ENCODE results near the gene IL1RN. TPM values are rescaled to one million over a fixed set of nuclear protein-coding genes. Genes with fewer than 3 reads are reported as not detected.

The IL1RN gene
- total RNA-seq, 1 donor, result not detected

DNA sequence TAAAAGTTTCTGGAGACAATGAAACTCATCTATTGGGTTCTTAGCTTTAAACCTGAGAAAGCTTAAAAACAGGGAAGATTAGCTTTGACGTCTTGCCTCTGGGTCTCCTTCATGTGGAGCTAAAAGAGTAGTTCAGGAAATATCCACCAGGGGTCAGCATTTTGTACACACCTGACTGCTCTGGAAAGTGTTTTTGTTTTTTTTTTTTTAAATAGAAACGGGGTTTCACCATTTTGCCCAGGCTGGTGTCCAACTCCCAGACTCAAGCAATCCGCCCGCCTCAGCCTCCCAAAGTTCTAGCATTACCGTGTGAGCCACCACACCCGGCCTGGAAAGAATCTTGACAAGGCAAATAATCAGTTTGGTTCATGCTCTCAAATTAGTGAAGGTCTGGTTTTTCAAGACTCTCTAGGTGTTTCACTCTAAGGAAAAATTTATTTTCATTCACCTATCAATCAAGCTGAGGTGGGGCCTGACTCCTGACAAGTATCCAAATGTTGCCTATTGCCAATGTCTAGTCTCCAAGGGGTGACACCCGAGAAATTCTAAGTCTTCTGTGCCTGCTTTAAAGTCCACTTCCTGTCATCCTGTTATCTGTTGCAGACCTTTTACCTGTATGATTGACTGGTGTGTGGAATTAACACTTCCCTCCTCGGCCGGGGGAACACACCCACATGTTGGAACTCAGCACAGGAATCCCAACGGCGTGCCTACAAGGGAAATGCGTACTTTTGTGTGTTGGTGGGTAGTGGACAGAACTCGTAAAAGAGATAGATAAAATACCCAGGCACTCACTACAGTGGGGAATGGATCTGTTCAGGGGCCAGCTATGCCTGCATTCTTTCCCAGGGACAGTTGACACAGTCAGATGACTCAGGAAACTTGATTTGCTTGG lies 11.3 kb downstream of the IL1RN start:
- Histone ChIP-seq H3K27ac (ENCODE audit: low read depth, low read length) (no peak overlapping the region), H3K27me3 (ENCODE audit: insufficient read depth, low read length) (peaks cover 2% of the 10 kb centered on the region), H3K79me2 (ENCODE audit: insufficient read depth, low read length) (no peaks in the 10 kb centered on the region), H2AFZ (ENCODE audit: low read length) (no peak overlapping the region), H3K36me3 (ENCODE audit: insufficient read depth, low read length) (no peaks in the 10 kb centered on the region), H3K4me3 (ENCODE audit: insufficient read depth, low read length) (no peak overlapping the region), H3K9me3 (ENCODE audit: low read depth, low read length) (no peaks in the 10 kb centered on the region), H3K4me1 (ENCODE audit: insufficient read depth, low read length) (no peaks in the 10 kb centered on the region), H3K4me2 (ENCODE audit: insufficient read depth, low read length) (no peak overlapping the region), H4K20me1 (ENCODE audit: insufficient read depth, low read length) (no peaks in the 10 kb centered on the region)
- DNase-seq (ENCODE audit: insufficient read length, low spot score, missing footprints), result peak; percentile 72
- TF ChIP-seq, protein P1, sequence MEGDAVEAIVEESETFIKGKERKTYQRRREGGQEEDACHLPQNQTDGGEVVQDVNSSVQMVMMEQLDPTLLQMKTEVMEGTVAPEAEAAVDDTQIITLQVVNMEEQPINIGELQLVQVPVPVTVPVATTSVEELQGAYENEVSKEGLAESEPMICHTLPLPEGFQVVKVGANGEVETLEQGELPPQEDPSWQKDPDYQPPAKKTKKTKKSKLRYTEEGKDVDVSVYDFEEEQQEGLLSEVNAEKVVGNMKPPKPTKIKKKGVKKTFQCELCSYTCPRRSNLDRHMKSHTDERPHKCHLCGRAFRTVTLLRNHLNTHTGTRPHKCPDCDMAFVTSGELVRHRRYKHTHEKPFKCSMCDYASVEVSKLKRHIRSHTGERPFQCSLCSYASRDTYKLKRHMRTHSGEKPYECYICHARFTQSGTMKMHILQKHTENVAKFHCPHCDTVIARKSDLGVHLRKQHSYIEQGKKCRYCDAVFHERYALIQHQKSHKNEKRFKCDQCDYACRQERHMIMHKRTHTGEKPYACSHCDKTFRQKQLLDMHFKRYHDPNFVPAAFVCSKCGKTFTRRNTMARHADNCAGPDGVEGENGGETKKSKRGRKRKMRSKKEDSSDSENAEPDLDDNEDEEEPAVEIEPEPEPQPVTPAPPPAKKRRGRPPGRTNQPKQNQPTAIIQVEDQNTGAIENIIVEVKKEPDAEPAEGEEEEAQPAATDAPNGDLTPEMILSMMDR (IDR thresholded peaks at IDR 0.05; ENCODE audit: extremely low read depth, low read depth, low read length), result peak; percentile 72

DNA sequence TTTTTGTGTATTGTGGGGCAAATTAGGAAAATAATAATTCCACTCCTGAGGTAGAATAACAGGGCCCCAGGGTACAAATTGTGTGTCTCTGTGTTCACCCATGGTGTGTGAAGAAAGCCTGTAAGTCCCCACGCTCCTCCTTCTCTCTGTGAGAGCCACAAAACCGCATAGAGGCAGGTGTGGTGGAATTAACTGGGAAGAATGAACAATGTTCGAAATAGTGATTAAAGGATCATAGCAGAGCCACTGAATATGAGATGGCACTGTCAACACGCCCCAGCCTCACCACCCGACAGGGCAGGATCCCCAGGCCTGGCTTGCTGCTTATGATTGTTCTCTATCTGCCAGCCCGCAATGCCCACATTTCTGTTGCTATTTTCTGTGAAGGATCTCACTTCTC lies 14.1 kb downstream of the IL1RN start:
- no peak overlapping the region for H3K4me2 ChIP-seq (ENCODE audit: insufficient read depth, low read length)
- H3K79me2 ChIP-seq (ENCODE audit: insufficient read depth, low read length), result no peaks in the 10 kb centered on the region
- no peak overlapping the region for H3K4me3 ChIP-seq (ENCODE audit: insufficient read depth, low read length)
- peaks cover 2% of the 10 kb centered on the region for H3K27me3 ChIP-seq (ENCODE audit: insufficient read depth, low read length)
- H2AFZ ChIP-seq (ENCODE audit: low read length), result no peak overlapping the region
- H4K20me1 ChIP-seq (ENCODE audit: insufficient read depth, low read length), result no peaks in the 10 kb centered on the region
- no peaks in the 10 kb centered on the region for H3K4me1 ChIP-seq (ENCODE audit: insufficient read depth, low read length)
- H3K36me3 ChIP-seq (ENCODE audit: insufficient read depth, low read length), result no peaks in the 10 kb centered on the region
- H3K9me3 ChIP-seq (ENCODE audit: low read depth, low read length), result no peaks in the 10 kb centered on the region
- H3K27ac ChIP-seq (ENCODE audit: low read depth, low read length), result no peak overlapping the region
- TF ChIP-seq, protein P1 (IDR thresholded peaks at IDR 0.05; ENCODE audit: extremely low read depth, low read depth, low read length), result no peak
- DNase-seq (ENCODE audit: insufficient read length, low spot score, missing footprints), result no peak

DNA sequence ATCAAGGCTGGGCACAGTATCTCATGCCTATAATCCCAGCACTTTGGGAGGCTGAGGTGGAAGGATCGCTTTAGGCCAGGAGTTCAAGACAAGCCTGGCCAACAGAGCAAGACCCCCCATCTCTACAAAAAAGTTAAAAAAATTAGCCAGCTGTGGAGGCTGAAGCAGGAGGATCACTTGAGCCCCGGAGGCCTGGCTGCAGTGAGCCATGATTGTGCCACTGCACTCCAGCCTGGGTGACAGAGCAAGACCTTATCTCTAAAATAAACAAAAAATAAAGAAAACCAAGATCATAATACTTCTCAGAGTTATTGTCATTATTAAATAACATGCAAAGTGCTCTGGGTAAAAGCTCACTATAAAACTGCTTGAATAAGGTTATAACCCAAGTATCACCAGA lies 14.9 kb downstream of the IL1RN start:
- Histone ChIP-seq H2AFZ (ENCODE audit: low read length) (no peak overlapping the region), H4K20me1 (ENCODE audit: insufficient read depth, low read length) (no peaks in the 10 kb centered on the region), H3K27ac (ENCODE audit: low read depth, low read length) (no peak overlapping the region), H3K27me3 (ENCODE audit: insufficient read depth, low read length) (peaks cover 2% of the 10 kb centered on the region), H3K9me3 (ENCODE audit: low read depth, low read length) (no peaks in the 10 kb centered on the region), H3K79me2 (ENCODE audit: insufficient read depth, low read length) (no peaks in the 10 kb centered on the region), H3K4me3 (ENCODE audit: insufficient read depth, low read length) (no peak overlapping the region), H3K4me2 (ENCODE audit: insufficient read depth, low read length) (no peak overlapping the region), H3K4me1 (ENCODE audit: insufficient read depth, low read length) (no peaks in the 10 kb centered on the region), H3K36me3 (ENCODE audit: insufficient read depth, low read length) (no peaks in the 10 kb centered on the region)
- TF ChIP-seq, protein P1 (IDR thresholded peaks at IDR 0.05; ENCODE audit: extremely low read depth, low read depth, low read length), result no peak
- DNase-seq (ENCODE audit: insufficient read length, low spot score, missing footprints), result no peak

DNA sequence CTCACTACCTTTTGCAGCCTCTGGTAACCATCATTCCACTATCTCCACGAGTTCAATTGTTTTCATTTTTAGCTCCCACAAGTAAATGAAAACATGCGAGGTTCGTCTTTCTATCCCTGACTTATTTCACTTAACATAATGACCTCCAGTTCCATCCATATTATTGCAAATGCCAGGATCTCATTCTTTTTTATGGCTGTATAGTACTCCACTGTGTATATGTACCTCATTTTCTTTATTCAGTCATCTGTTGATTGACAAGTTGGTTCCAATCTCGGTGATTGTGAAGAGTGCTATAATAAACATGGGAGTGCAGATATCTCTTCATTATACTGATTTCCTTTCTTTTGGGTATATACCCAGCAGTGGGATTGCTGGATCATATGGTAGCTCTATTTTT lies 16.9 kb downstream of the IL1RN start:
- no peaks in the 10 kb centered on the region for H3K9me3 ChIP-seq (ENCODE audit: low read depth, low read length)
- no peaks in the 10 kb centered on the region for H3K36me3 ChIP-seq (ENCODE audit: insufficient read depth, low read length)
- H4K20me1 ChIP-seq (ENCODE audit: insufficient read depth, low read length), result no peaks in the 10 kb centered on the region
- no peak overlapping the region for H3K4me3 ChIP-seq (ENCODE audit: insufficient read depth, low read length)
- no peaks in the 10 kb centered on the region for H3K27me3 ChIP-seq (ENCODE audit: insufficient read depth, low read length)
- no peak for DNase-seq (ENCODE audit: insufficient read length, low spot score, missing footprints)
- TF ChIP-seq, protein P1 (IDR thresholded peaks at IDR 0.05; ENCODE audit: extremely low read depth, low read depth, low read length), result no peak
- no peak overlapping the region for H2AFZ ChIP-seq (ENCODE audit: low read length)
- H3K4me1 ChIP-seq (ENCODE audit: insufficient read depth, low read length), result no peaks in the 10 kb centered on the region
- no peaks in the 10 kb centered on the region for H3K79me2 ChIP-seq (ENCODE audit: insufficient read depth, low read length)
- H3K27ac ChIP-seq (ENCODE audit: low read depth, low read length), result no peak overlapping the region
- no peak overlapping the region for H3K4me2 ChIP-seq (ENCODE audit: insufficient read depth, low read length)
